Stimulated activated naive CD8-positive, alpha-beta T cell treated with anti-CD3 and anti-CD28 coated beads, Interleukin-15, Interleukin-2, amounts not matched to agents 100 ng/mL and 50 ng/mL, for 24 hours (primary cell): ENCODE data around the gene ZBTB12.
A peak's percentile ranks its signal among the peaks of the same experiment; 100 is the strongest.

ENCODE experiments used
- H3K27ac Mint-ChIP-seq: one replicate; pipeline ENCODE4 v1.8.0; 2021; ENCODE audit warnings: mild to moderate bottlenecking, mixed read lengths
- H3K27me3 Mint-ChIP-seq: one replicate; pipeline ENCODE4 v1.8.0; 2021; ENCODE audit warnings: mixed read lengths
- H3K36me3 Mint-ChIP-seq: one replicate; pipeline ENCODE4 v1.8.0; 2021; ENCODE audit warnings: low read depth, mixed read lengths
- H3K4me1 Mint-ChIP-seq: one replicate; pipeline ENCODE4 v1.8.0; 2021; ENCODE audit warnings: low read depth, mixed read lengths
- H3K4me3 Mint-ChIP-seq: one replicate; pipeline ENCODE4 v1.8.0; 2021; ENCODE audit warnings: mild to moderate bottlenecking, mixed read lengths
- H3K9me3 Mint-ChIP-seq: one replicate; pipeline ENCODE4 v1.8.0; 2021; ENCODE audit warnings: mixed read lengths

The ZBTB12 gene

GRCh38 chr6:31901953-31902643 is at the start of gene ZBTB12:
Gene ZBTB12, minus strand, starts transcription at chr6:31902086. Its CDS starts 781 bp downstream, at chr6:31901305.
- Mint-ChIP-seq H3K27ac (peak within 1 kb of the TSS; percentile 67), H3K9me3 (no peaks in the 10 kb centered on the region), H3K4me1 (peaks cover 37% of the 10 kb centered on the region), H3K36me3 (no peaks in the 10 kb centered on the region), H3K4me3 (peak within 1 kb of the TSS; percentile 82), H3K27me3 (no peaks in the 10 kb centered on the region)

DNA sequence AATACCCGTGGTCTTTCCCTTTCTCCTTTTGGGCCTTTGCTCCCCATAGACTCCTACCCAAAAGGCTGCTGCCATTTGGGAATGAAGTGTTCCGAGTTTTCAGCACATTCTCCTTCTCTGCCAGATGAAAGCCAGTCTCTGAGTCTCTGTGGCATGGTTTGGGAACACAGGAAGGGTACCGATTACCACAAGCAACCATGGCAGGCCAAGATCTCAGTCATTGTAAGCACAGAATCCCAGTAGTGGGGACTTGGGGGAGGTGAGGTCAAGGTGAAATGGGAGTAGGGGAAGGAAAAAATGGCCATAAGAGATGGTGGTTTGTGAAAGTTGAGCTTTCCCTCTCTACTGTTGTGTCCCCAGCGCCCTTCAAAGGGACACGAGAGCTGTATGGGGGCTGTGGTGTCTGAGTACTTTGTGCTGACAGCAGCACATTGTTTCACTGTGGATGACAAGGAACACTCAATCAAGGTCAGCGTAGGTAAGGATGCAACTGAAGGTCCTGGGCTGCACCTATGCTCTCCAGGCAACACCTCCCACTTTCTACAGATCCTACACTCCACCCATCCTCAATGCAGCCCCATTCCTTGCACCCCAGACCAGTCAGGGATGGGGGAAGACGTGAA is 48.2 kb upstream of the ZBTB12 start:
- Mint-ChIP-seq H3K27ac (no peak overlapping the region), H3K4me3 (no peak overlapping the region), H3K4me1 (peaks cover 8% of the 10 kb centered on the region), H3K27me3 (no peaks in the 10 kb centered on the region), H3K9me3 (no peaks in the 10 kb centered on the region), H3K36me3 (peaks cover 26% of the 10 kb centered on the region)

GRCh38 chr6:31948753-31949413 is 47.0 kb upstream of the ZBTB12 start:
- Mint-ChIP-seq H3K4me1 (peaks cover 8% of the 10 kb centered on the region), H3K36me3 (peaks cover 14% of the 10 kb centered on the region), H3K27ac (no peak overlapping the region), H3K27me3 (no peaks in the 10 kb centered on the region), H3K9me3 (no peaks in the 10 kb centered on the region), H3K4me3 (no peak overlapping the region)

GRCh38 chr6:31948306-31948705 is 46.4 kb upstream of the ZBTB12 start:
- Mint-ChIP-seq H3K4me3 (no peak overlapping the region), H3K27me3 (no peaks in the 10 kb centered on the region), H3K4me1 (peaks cover 8% of the 10 kb centered on the region), H3K36me3 (peaks cover 8% of the 10 kb centered on the region), H3K27ac (no peak overlapping the region), H3K9me3 (no peaks in the 10 kb centered on the region)

DNA sequence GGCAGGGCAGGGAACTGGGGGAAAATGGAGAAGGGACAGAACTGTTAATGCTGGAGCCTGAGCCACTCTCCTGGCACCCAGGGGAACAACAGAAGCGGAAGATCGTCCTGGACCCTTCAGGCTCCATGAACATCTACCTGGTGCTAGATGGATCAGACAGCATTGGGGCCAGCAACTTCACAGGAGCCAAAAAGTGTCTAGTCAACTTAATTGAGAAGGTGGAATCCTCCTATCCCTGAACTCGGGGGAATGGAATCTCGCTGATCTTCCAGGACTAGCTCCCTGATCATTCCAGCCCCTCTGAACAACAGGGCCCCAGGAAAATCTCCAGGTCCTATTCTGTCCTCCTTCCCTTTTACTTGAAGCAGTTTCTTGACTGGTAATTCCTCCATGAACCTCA is 46.0 kb upstream of the ZBTB12 start:
- Mint-ChIP-seq H3K27ac (no peak overlapping the region), H3K4me1 (peaks cover 8% of the 10 kb centered on the region), H3K27me3 (no peaks in the 10 kb centered on the region), H3K36me3 (peaks cover 4% of the 10 kb centered on the region), H3K4me3 (no peak overlapping the region), H3K9me3 (no peaks in the 10 kb centered on the region)

DNA sequence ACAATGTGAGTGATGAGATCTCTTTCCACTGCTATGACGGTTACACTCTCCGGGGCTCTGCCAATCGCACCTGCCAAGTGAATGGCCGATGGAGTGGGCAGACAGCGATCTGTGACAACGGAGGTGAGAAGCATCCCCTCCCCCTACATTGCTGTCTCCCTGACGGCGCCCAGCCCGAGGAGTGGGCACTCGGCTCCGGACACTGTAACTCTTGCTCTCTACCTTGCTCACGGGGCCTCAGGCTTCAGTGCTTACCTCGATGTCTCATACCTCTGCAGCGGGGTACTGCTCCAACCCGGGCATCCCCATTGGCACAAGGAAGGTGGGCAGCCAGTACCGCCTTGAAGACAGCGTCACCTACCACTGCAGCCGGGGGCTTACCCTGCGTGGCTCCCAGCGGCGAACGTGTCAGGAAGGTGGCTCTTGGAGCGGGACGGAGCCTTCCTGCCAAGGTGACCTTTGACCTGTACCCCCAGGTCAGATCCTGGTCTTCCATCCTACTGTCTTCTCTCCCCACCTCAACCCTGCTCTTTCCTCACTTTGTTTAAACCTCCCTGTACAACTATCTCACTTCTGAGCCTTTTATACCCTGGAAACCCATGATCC is 45.3 kb upstream of the ZBTB12 start:
- Mint-ChIP-seq H3K4me3 (no peak overlapping the region), H3K9me3 (no peaks in the 10 kb centered on the region), H3K36me3 (no peaks in the 10 kb centered on the region), H3K27me3 (peaks cover 6% of the 10 kb centered on the region), H3K4me1 (peaks cover 8% of the 10 kb centered on the region), H3K27ac (no peak overlapping the region)

DNA sequence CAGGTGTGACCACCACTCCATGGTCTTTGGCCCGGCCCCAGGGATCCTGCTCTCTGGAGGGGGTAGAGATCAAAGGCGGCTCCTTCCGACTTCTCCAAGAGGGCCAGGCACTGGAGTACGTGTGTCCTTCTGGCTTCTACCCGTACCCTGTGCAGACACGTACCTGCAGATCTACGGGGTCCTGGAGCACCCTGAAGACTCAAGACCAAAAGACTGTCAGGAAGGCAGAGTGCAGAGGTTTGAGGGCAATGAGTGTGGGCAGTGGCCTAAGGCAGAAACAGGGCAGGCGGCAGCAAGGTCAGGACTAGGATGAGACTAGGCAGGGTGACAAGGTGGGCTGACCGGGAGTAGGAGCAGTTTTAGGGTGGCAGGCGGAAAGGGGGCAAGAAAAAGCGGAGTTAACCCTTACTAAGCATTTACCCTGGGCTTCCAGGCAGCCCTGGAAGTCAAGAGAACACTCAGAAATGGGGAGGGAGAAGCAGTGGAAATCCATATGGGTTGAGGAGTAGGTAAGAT is 44.5 kb upstream of the ZBTB12 start:
- Mint-ChIP-seq H3K27ac (no peak overlapping the region), H3K9me3 (no peaks in the 10 kb centered on the region), H3K4me1 (peaks cover 8% of the 10 kb centered on the region), H3K4me3 (no peak overlapping the region), H3K27me3 (peaks cover 8% of the 10 kb centered on the region), H3K36me3 (no peaks in the 10 kb centered on the region)

GRCh38 chr6:31945507-31946369 is 43.9 kb upstream of the ZBTB12 start, which contains the start of gene CFB:
Gene CFB, plus strand, starts transcription at chr6:31946095. Its CDS starts 127 bp downstream, at chr6:31946222.
- no peak within 1 kb of the TSS for H3K27ac Mint-ChIP-seq
- H3K4me1 Mint-ChIP-seq = peaks cover 8% of the 10 kb centered on the region
- no peaks in the 10 kb centered on the region for H3K36me3 Mint-ChIP-seq
- H3K27me3 Mint-ChIP-seq = peaks cover 8% of the 10 kb centered on the region
- no peak within 1 kb of the TSS for H3K4me3 Mint-ChIP-seq
- H3K9me3 Mint-ChIP-seq = no peaks in the 10 kb centered on the region

- H3K27me3 Mint-ChIP-seq = peaks cover 8% of the 10 kb centered on the region
- H3K36me3 Mint-ChIP-seq = no peaks in the 10 kb centered on the region
- H3K4me1 Mint-ChIP-seq = peaks cover 12% of the 10 kb centered on the region
- no peak overlapping the region for H3K27ac Mint-ChIP-seq
- no peak overlapping the region for H3K4me3 Mint-ChIP-seq
- no peaks in the 10 kb centered on the region for H3K9me3 Mint-ChIP-seq
Observed at GRCh38 chr6:31945154-31945506, 43.2 kb upstream of the ZBTB12 start.

DNA sequence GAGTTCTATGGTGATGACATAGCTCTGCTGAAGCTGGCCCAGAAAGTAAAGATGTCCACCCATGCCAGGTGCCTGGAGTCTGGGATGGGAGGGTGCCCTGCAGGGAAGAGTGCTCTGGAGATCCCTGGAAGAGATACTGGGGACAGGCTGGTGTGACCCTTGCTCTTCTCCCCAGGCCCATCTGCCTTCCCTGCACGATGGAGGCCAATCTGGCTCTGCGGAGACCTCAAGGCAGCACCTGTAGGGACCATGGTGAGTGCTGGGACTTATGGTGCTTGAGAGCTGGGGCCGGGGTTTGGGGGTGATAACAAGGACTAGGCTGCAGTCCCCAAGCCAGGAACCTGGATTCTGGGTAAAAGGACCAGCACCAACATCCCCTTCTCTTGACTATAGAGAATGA is 41.9 kb upstream of the ZBTB12 start:
- Mint-ChIP-seq H3K4me3 (no peak overlapping the region), H3K27ac (no peak overlapping the region), H3K9me3 (no peaks in the 10 kb centered on the region), H3K27me3 (peaks cover 8% of the 10 kb centered on the region), H3K36me3 (no peaks in the 10 kb centered on the region), H3K4me1 (peaks cover 12% of the 10 kb centered on the region)

DNA sequence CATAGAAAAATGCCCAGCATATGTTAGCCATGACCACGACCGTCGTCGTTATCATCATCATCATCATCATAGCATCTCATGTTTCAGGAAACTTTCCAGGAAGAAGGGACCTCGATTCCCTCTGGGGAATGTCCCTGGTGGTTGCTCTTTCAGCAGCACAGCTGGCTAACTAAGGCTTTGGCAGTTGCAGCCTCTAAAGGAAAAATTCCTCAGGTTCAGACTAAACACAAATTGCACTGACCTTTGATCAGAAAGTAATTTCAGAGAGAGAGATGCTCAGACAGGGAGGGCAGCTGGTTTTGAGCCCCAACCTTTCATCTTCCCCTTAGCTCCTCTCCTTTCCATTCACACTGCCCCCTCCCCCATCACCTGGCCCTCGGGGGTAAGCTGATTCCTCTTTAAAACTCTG is 38.4 kb upstream of the ZBTB12 start:
- H3K36me3 Mint-ChIP-seq = no peaks in the 10 kb centered on the region
- no peaks in the 10 kb centered on the region for H3K9me3 Mint-ChIP-seq
- H3K27ac Mint-ChIP-seq = peak overlapping the region; percentile 23
- H3K27me3 Mint-ChIP-seq = peaks cover 8% of the 10 kb centered on the region
- H3K4me3 Mint-ChIP-seq = no peak overlapping the region
- peaks cover 5% of the 10 kb centered on the region for H3K4me1 Mint-ChIP-seq

- Mint-ChIP-seq H3K27ac (no peak overlapping the region), H3K27me3 (no peaks in the 10 kb centered on the region), H3K4me3 (no peak overlapping the region), H3K36me3 (no peaks in the 10 kb centered on the region), H3K9me3 (no peaks in the 10 kb centered on the region), H3K4me1 (peaks cover 4% of the 10 kb centered on the region)
Observed at GRCh38 chr6:31935823-31936222, 33.9 kb upstream of the ZBTB12 start.

- H3K4me1 Mint-ChIP-seq = no peaks in the 10 kb centered on the region
- H3K36me3 Mint-ChIP-seq = no peaks in the 10 kb centered on the region
- no peaks in the 10 kb centered on the region for H3K9me3 Mint-ChIP-seq
- no peaks in the 10 kb centered on the region for H3K27me3 Mint-ChIP-seq
- H3K4me3 Mint-ChIP-seq = no peak overlapping the region
- H3K27ac Mint-ChIP-seq = no peak overlapping the region
Observed at GRCh38 chr6:31935021-31935420, 33.1 kb upstream of the ZBTB12 start.

DNA sequence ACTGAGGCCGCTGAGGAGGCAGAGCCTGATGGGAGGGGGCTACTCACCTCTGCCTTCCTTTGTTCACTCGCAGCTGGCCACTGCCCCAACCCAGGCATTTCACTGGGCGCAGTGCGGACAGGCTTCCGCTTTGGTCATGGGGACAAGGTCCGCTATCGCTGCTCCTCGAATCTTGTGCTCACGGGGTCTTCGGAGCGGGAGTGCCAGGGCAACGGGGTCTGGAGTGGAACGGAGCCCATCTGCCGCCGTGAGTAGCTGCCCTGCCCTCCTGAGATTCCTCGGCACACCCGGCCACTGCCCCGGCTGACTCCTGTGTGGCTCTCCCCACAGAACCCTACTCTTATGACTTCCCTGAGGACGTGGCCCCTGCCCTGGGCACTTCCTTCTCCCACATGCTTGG is 31.7 kb upstream of the ZBTB12 start:
- H3K9me3 Mint-ChIP-seq = no peaks in the 10 kb centered on the region
- no peaks in the 10 kb centered on the region for H3K27me3 Mint-ChIP-seq
- H3K4me3 Mint-ChIP-seq = no peak overlapping the region
- H3K36me3 Mint-ChIP-seq = no peaks in the 10 kb centered on the region
- H3K4me1 Mint-ChIP-seq = no peaks in the 10 kb centered on the region
- no peak overlapping the region for H3K27ac Mint-ChIP-seq
